Right atrium auricular region (tissue), 2 donors: ENCODE data around the gene CFTR. TPM values are rescaled to one million over a fixed set of nuclear protein-coding genes. Genes with fewer than 3 reads are reported as not detected.

Experiments used
- DNase-seq: peaks from one replicate; pipeline ENCODE4 v3.0.0-alpha.2; 2019; ENCODE audit warnings: low spot score
- H3K27ac ChIP-seq, 2 donors: fragments of 200-600 bp; sonication (generic); 1 replicate in 1 of 2; 2 replicates in 1 of 2; pipeline ENCODE4 v1.5.1; 2016 to 2019
- H3K27me3 ChIP-seq, 2 donors: fragments of 200-600 bp; sonication (generic); one replicate each; pipeline versions ENCODE4 v1.5.1 to v1.6.0; 2017 to 2019
- H3K36me3 ChIP-seq: fragments of 200-600 bp; sonication (generic); one replicate; pipeline ENCODE4 v1.5.1; 2016
- H3K4me1 ChIP-seq, 2 donors: fragments of 200-600 bp; sonication (generic); one replicate each; pipeline versions ENCODE4 v1.5.1 to v1.6.0; 2017 to 2019
- H3K4me3 ChIP-seq, 2 donors: fragments of 200-600 bp; sonication (generic); 1 replicate in 1 of 2; 2 replicates in 1 of 2; pipeline ENCODE4 v1.5.1; 2017 to 2019; ENCODE audit warnings: mild to moderate bottlenecking in 1 of 2, moderate library complexity in 1 of 2
- H3K9me3 ChIP-seq, 2 donors: fragments of 200-600 bp; sonication (generic); one replicate each; pipeline ENCODE4 v1.5.1; 2019
- total RNA-seq, 2 donors: library from RNA; depleted of rRNA; stranded (reverse); fragments of >200 nt; gene quantifications; one replicate each; pipeline ENCODE4 v1.1.0, GENCODE V29; 2016
- TF ChIP-seq, protein P1 (sequence below), 2 donors: fragments of 200-600 bp; sonication (generic); IDR thresholded peaks; one replicate each; pipeline ENCODE4 v1.5.1; 2019; ENCODE audit warnings: antibody characterized with exemption in 2 of 2

The CFTR gene
- total RNA-seq, 2 donors from 2014 or later = 0.67 to 1.3 TPM

DNA sequence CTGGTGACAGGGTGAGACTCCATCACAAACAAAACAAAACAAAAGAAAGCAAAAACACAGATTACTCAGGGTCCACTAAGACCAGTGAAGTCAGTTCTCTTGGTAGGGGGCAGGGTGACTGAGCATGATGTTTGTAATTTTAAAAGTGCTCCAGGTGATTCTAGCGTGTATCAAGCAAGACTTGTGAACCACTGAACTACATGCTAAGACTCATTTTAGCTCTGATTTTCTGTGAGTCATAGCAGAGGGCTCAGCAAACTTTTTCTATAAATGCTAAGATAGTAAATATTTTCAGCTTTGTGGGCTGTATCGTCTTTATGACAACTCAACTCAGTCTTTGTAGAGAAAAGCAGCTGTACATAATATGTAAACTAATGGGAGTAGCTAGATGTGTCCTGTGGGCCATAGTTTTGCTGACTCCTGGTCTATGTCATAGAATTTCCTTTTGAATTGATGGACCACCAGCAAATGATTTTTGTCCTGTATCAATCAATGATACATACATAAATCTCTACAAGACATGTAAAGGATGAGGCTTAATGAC, 141.3 kb downstream of the CFTR start:
- no peak overlapping the region for H3K4me3 ChIP-seq
- no peak overlapping the region for H3K27ac ChIP-seq
- no peaks in the 10 kb centered on the region for H3K9me3 ChIP-seq
- H3K36me3 ChIP-seq = no peaks in the 10 kb centered on the region
- no peaks in the 10 kb centered on the region for H3K4me1 ChIP-seq
- DNase-seq = no peak
- no peaks in the 10 kb centered on the region for H3K27me3 ChIP-seq
- TF ChIP-seq, protein P1, sequence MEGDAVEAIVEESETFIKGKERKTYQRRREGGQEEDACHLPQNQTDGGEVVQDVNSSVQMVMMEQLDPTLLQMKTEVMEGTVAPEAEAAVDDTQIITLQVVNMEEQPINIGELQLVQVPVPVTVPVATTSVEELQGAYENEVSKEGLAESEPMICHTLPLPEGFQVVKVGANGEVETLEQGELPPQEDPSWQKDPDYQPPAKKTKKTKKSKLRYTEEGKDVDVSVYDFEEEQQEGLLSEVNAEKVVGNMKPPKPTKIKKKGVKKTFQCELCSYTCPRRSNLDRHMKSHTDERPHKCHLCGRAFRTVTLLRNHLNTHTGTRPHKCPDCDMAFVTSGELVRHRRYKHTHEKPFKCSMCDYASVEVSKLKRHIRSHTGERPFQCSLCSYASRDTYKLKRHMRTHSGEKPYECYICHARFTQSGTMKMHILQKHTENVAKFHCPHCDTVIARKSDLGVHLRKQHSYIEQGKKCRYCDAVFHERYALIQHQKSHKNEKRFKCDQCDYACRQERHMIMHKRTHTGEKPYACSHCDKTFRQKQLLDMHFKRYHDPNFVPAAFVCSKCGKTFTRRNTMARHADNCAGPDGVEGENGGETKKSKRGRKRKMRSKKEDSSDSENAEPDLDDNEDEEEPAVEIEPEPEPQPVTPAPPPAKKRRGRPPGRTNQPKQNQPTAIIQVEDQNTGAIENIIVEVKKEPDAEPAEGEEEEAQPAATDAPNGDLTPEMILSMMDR (IDR thresholded peaks at IDR 0.05) = no peak

DNA sequence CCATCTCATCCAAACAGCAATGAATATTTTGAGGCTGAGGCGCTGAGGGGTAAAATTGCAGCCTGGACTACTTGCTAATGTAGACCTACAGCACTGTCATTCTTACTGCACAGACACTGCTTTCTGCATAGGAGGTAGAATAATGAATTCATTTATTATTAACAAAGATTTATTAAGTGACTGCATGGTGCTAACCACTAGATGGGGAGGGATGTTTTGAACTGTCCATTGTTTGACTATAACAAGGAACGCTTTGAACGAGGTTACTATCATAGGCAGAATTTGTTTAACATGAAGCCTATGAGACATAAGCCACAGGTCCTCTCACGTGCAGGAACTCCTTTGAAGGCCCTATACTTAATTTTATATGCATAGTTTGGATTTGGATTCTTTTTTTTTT, 143.8 kb downstream of the CFTR start:
- DNase-seq = no peak
- no peaks in the 10 kb centered on the region for H3K27me3 ChIP-seq
- no peaks in the 10 kb centered on the region for H3K9me3 ChIP-seq
- TF ChIP-seq, protein P1 (IDR thresholded peaks at IDR 0.05) = no peak
- H3K4me1 ChIP-seq = no peaks in the 10 kb centered on the region
- no peak overlapping the region for H3K4me3 ChIP-seq
- H3K36me3 ChIP-seq = no peaks in the 10 kb centered on the region
- no peak overlapping the region for H3K27ac ChIP-seq

DNA sequence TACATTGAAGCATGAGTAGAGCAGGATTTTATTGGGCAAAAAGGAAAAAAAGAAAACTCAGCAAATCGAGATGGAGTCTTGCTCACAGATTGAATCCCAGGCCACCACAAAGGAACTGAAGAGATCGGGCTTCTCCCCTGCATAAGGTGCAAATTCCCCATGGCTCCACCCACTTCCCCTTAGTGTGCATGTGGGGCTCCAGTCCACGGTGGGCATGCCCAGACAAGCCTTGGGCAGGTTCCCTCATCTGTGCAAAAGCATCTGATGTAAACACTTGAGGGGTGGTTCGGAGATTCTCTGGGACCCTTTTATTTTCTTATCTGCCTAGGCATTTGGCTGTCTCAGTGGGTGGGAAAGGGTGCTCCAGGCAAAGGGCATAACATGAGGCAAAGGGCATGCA, 150.7 kb downstream of the CFTR start:
- DNase-seq = no peak
- Histone ChIP-seq H3K36me3 (no peaks in the 10 kb centered on the region), H3K4me3 (no peak overlapping the region), H3K4me1 (no peaks in the 10 kb centered on the region), H3K9me3 (no peaks in the 10 kb centered on the region), H3K27me3 (no peaks in the 10 kb centered on the region), H3K27ac (no peak overlapping the region)
- TF ChIP-seq, protein P1 (IDR thresholded peaks at IDR 0.05) = no peak

DNA sequence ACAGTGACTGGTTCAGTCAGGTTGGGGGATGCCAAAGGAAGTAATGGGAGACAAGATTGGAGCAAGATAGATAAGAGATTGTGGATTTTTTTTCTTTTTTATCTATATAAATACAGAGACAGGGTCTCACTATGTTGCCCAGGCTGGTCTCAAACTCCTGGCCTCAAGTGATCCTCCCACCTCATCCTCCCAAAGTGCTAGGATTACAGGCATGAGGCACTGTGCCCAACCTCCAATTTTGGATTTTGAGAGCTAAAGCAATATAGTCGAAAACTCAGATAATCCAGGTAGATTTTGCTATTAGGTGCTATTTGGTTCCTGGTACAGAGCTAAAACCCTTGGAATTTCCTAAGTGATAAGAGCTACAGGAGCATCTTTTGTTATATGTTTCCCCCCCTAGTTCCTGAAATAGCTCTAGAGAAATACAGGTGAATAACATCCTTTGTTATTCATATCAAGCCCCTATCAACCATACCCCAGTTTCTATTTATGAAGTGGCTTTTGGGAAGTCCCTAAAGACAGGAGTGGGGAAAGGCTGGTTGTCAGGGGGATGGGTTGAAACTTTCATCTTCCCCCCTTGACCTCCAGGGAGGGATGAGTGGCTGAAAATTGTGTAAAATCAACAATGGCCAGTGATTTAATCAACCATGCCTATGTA, 151.2 kb downstream of the CFTR start:
- TF ChIP-seq, protein P1 (IDR thresholded peaks at IDR 0.05) = no peak
- Histone ChIP-seq H3K27me3 (no peaks in the 10 kb centered on the region), H3K9me3 (no peaks in the 10 kb centered on the region), H3K27ac (no peak overlapping the region), H3K36me3 (no peaks in the 10 kb centered on the region), H3K4me1 (no peaks in the 10 kb centered on the region), H3K4me3 (no peak overlapping the region)
- DNase-seq = no peak

DNA sequence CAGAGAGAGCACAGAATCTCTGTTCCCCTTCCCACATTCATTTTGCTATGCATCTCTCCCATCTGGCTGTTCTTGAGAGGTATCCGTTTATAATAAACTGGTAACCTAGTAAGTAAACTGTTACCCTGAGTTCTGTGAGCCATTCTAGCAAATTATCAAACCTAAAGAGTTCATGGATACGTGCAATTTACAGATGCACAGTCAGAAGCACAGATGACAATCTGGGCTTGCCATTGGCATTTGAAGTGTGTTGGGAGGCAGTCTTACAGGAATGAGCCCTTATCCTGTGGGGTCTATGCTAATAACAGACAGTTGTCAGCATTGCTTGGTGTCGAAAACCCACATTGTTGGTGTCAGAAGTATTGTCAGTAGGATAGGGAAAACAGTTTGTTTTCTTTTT, 151.8 kb downstream of the CFTR start:
- H3K4me1 ChIP-seq = no peaks in the 10 kb centered on the region
- no peaks in the 10 kb centered on the region for H3K9me3 ChIP-seq
- no peaks in the 10 kb centered on the region for H3K36me3 ChIP-seq
- H3K4me3 ChIP-seq = no peak overlapping the region
- H3K27me3 ChIP-seq = no peaks in the 10 kb centered on the region
- H3K27ac ChIP-seq = no peak overlapping the region
- DNase-seq = no peak
- TF ChIP-seq, protein P1 (IDR thresholded peaks at IDR 0.05) = no peak

DNA sequence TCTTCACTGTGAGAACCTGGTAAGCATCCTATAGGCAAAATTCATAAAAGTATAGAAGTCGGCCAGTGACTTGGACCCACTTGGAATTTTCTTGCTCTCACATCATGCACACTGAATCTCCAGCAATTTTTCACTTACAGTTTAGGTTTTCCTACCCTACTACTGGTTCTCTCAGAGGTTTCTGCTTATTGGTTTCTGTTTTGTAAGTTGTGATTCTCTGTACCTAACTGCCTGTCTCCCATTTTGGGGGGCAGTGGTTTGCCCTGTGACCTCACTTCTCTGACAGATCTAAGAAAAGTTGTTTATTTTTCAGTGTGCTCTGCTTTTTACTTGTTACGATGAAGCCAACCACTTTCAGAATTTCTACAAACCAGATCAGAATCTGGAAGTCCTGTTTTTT, 158.1 kb downstream of the CFTR start:
- H3K36me3 ChIP-seq = no peaks in the 10 kb centered on the region
- H3K4me1 ChIP-seq = no peaks in the 10 kb centered on the region
- H3K9me3 ChIP-seq = no peaks in the 10 kb centered on the region
- H3K27ac ChIP-seq = no peak overlapping the region
- no peak overlapping the region for H3K4me3 ChIP-seq
- no peak for DNase-seq
- no peaks in the 10 kb centered on the region for H3K27me3 ChIP-seq
- TF ChIP-seq, protein P1 (IDR thresholded peaks at IDR 0.05) = no peak
